CD14-positive monocyte (primary cell): Measurements from ENCODE around the gene NRP2. TPM values are rescaled to one million over a fixed set of nuclear protein-coding genes. Genes with fewer than 3 reads are reported as not detected.
A peak's percentile ranks its signal among the peaks of the same experiment; 100 is the strongest.

Experiments used
- DNase-seq, 3 donors: peaks; one replicate each; pipeline ENCODE4 v3.0.0-alpha.2; 2011 to 2022
- H2AFZ ChIP-seq: 2 replicates; pipeline ENCODE4 v1.6.0; 2012; ENCODE audit warnings: mild to moderate bottlenecking, low read depth, low read length, inconsistent platforms; ENCODE audit not compliant: insufficient read depth, poor library complexity, severe bottlenecking
- H3K27ac ChIP-seq, 2 donors: 1 replicate in 1 of 2; 2 replicates in 1 of 2; pipeline ENCODE4 v1.5.1; 2012 to 2013; ENCODE audit warnings: low read length in 2 of 2, control low read depth in 1 of 2, inconsistent platforms in 1 of 2, low read depth in 1 of 2, mild to moderate bottlenecking in 1 of 2
- H3K27me3 ChIP-seq, 2 donors: one replicate each; pipeline versions ENCODE4 v1.6.0 to v1.6.1; 2011 to 2013; ENCODE audit warnings: low read length in 2 of 2; ENCODE audit not compliant: control insufficient read depth in 2 of 2, insufficient read depth in 2 of 2
- H3K36me3 ChIP-seq, 2 donors: replicated peaks in 1 of 2; 1 replicate in 1 of 2; 2 replicates in 1 of 2; pipeline versions ENCODE4 v1.5.1 to v1.6.1; 2012 to 2013; ENCODE audit warnings: low read length in 2 of 2, control low read depth in 1 of 2, inconsistent platforms in 1 of 2, mild to moderate bottlenecking in 1 of 2; ENCODE audit not compliant: insufficient read depth in 2 of 2, control insufficient read depth in 1 of 2
- H3K4me1 ChIP-seq, 2 donors: 1 replicate in 1 of 2; 2 replicates in 1 of 2; pipeline versions ENCODE4 v1.5.1 to v1.6.1; 2012 to 2013; ENCODE audit warnings: low read length in 2 of 2, control low read depth in 1 of 2, inconsistent platforms in 1 of 2, mild to moderate bottlenecking in 1 of 2, moderate library complexity in 1 of 2; ENCODE audit not compliant: insufficient read depth in 2 of 2, control insufficient read depth in 1 of 2
- H3K4me2 ChIP-seq: replicated peaks from 2 replicates; pipeline ENCODE3; 2012; ENCODE audit warnings: low read length, moderate library complexity, mild to moderate bottlenecking; ENCODE audit not compliant: poor library complexity, severe bottlenecking; ENCODE audit errors: extremely low read depth
- H3K4me3 ChIP-seq, 3 experiments: fragments of 200-600 bp in 1 of 3; sonication (generic) in 1 of 3; replicated peaks in 1 of 3; 1 replicate in 2 of 3; 2 replicates in 1 of 3; pipeline ENCODE4 v1.5.1; 2011 to 2013; ENCODE audit warnings: low read length in 3 of 3, mild to moderate bottlenecking in 3 of 3, control low read depth in 2 of 3, low read depth in 2 of 3, inconsistent platforms in 1 of 3, moderate library complexity in 1 of 3
- H3K79me2 ChIP-seq: 2 replicates; pipeline ENCODE4 v1.6.0; 2012; ENCODE audit warnings: mild to moderate bottlenecking, control low read depth, inconsistent platforms, low read length, moderate library complexity; ENCODE audit not compliant: insufficient read depth
- H3K9ac ChIP-seq: 2 replicates; pipeline ENCODE4 v1.6.0; 2017; ENCODE audit warnings: low read length, mild to moderate bottlenecking; ENCODE audit not compliant: insufficient read depth, poor library complexity, severe bottlenecking
- H3K9me3 ChIP-seq, 2 donors: replicated peaks in 1 of 2; 1 replicate in 1 of 2; 2 replicates in 1 of 2; pipeline versions ENCODE4 v1.5.1 to v1.6.1; 2012 to 2013; ENCODE audit warnings: low read length in 2 of 2, control low read depth in 1 of 2; ENCODE audit not compliant: control insufficient read depth in 1 of 2, insufficient read depth in 1 of 2
- H4K20me1 ChIP-seq: 2 replicates; pipeline ENCODE4 v1.6.0; 2012; ENCODE audit warnings: mild to moderate bottlenecking, low read length, control low read depth, moderate library complexity; ENCODE audit not compliant: insufficient read depth
- H3K27ac Mint-ChIP-seq, 7 donors: one replicate each; pipeline ENCODE4 v1.8.0; 2020; ENCODE audit warnings: mild to moderate bottlenecking in 7 of 7, mixed read lengths in 7 of 7, moderate library complexity in 6 of 7, inconsistent platforms in 2 of 7
- H3K27me3 Mint-ChIP-seq, 3 donors: one replicate each; pipeline ENCODE4 v1.8.0; 2021 to 2022; ENCODE audit warnings: low read depth in 3 of 3, mild to moderate bottlenecking in 3 of 3, mixed read lengths in 3 of 3, moderate library complexity in 3 of 3, inconsistent platforms in 1 of 3
- H3K36me3 Mint-ChIP-seq, 2 donors: one replicate each; pipeline ENCODE4 v1.8.0; 2020; ENCODE audit warnings: mixed read lengths in 2 of 2, inconsistent platforms in 1 of 2, mild to moderate bottlenecking in 1 of 2
- H3K4me1 Mint-ChIP-seq: one replicate; pipeline ENCODE4 v1.8.0; 2020; ENCODE audit warnings: mild to moderate bottlenecking, mixed read lengths
- H3K4me3 Mint-ChIP-seq, 2 donors: one replicate each; pipeline ENCODE4 v1.8.0; 2020; ENCODE audit warnings: mild to moderate bottlenecking in 2 of 2, mixed read lengths in 2 of 2, moderate library complexity in 1 of 2
- H3K9me3 Mint-ChIP-seq, 7 donors: one replicate each; pipeline ENCODE4 v1.8.0; 2020 to 2022; ENCODE audit warnings: mixed read lengths in 7 of 7, mild to moderate bottlenecking in 6 of 7, moderate library complexity in 6 of 7, inconsistent platforms in 2 of 7
- CTCF ChIP-seq: fragments of 200-600 bp; IDR thresholded peaks from one replicate; pipeline ENCODE4 v1.8.0; 2022; ENCODE audit warnings: antibody characterized with exemption, mild to moderate bottlenecking
- WGBS: methylation state at CpG from one replicate; pipeline ENCODE4 v1.1.5; 2013; ENCODE audit warnings: missing lambda C conversion rate; ENCODE audit not compliant: insufficient coverage; 5-methylcytosine and 5-hydroxymethylcytosine counted together
- intact Hi-C, 2 donors: fragments of 100-400 bp; cut with micrococcal nuclease; formaldehyde crosslinking; loops; one replicate each; pipeline versions ENCODE4 v1.15.0 to v1.15.1; 2023
- polyA plus RNA-seq, 3 donors: library from polyadenylated mRNA; depleted of rRNA in 1 of 3; unstranded in 2 of 3; stranded (reverse) in 1 of 3; fragments of 300-500 nt in 2 of 3; fragments of >200 nt in 1 of 3; fragmentation: Illumina TruSeq in 2 of 3; gene quantifications; 1 replicate in 2 of 3; 2 replicates in 1 of 3; pipeline ENCODE4 v1.2.3, GENCODE V29; 2012 to 2021

Gene NRP2
- polyA plus RNA-seq, 3 donors, result 0.97 to 3.3 (median 1.6) TPM

- Mint-ChIP-seq H3K9me3 (peaks cover 0 to 19% (median 6%) of the 10 kb centered on the region in 7 donors), H3K27me3 (peaks cover 82 to 92% (median 84%) of the 10 kb centered on the region in 3 donors), H3K4me1 (peaks cover 41% of the 10 kb centered on the region), H3K36me3 (peaks cover 3 to 8% of the 10 kb centered on the region in 2 donors), H3K27ac (peak overlapping the region in 1 of 7 donors; percentile 83), H3K4me3 (peak overlapping the region; percentile 78 to 94)
- Histone ChIP-seq H3K27ac (no peak overlapping the region), H3K9ac (no peak overlapping the region), H3K4me2 (peak overlapping the region; percentile 64), H3K79me2 (no peaks in the 10 kb centered on the region), H4K20me1 (no peaks in the 10 kb centered on the region), H3K4me1 (peaks cover 35 to 51% of the 10 kb centered on the region in 2 donors), H3K9me3 (peaks cover 0 to 31% of the 10 kb centered on the region in 2 donors), H3K36me3 (no peaks in the 10 kb centered on the region), H2AFZ (peak overlapping the region; percentile 35), H3K27me3 (peaks cover 73 to 93% of the 10 kb centered on the region in 2 donors), H3K4me3 (peak overlapping the region in 1 of 3 experiments; percentile 58)
- intact Hi-C loops, result loop anchor here (10.0 kb wide), 1 partner anchor 49 kb away; no protein-coding TSS in a partner anchor
- DNase-seq, result peak in 1 of 3 donors; percentile 34
- no peak for TF ChIP-seq CTCF
- under 1% methylated on average over 68 of the region's 72 CpGs for WGBS
Observed at GRCh38 chr2:205685314-205686055, 3.2 kb downstream of the NRP2 start.

- Mint-ChIP-seq H3K9me3 (peaks cover 0 to 19% (median 6%) of the 10 kb centered on the region in 7 donors), H3K36me3 (peaks cover 3 to 5% of the 10 kb centered on the region in 2 donors), H3K27ac (peak overlapping the region in 1 of 7 donors; percentile 40), H3K4me3 (peak overlapping the region; percentile 78 to 92), H3K4me1 (peaks cover 41% of the 10 kb centered on the region), H3K27me3 (peaks cover 78 to 88% (median 82%) of the 10 kb centered on the region in 3 donors)
- peak overlapping the region; percentile 35 for H2AFZ ChIP-seq
- H3K4me2 ChIP-seq, result peak overlapping the region; percentile 64
- H3K27ac ChIP-seq, result no peak overlapping the region
- no peaks in the 10 kb centered on the region for H3K79me2 ChIP-seq
- H3K9ac ChIP-seq, result no peak overlapping the region
- peak overlapping the region in 2 of 3 experiments; percentile 8 to 58 for H3K4me3 ChIP-seq
- no peak for DNase-seq
- H3K27me3 ChIP-seq, result peaks cover 68 to 89% of the 10 kb centered on the region in 2 donors
- intact Hi-C loops, result loop anchor here (10.0 kb wide), 1 partner anchor 49 kb away; no protein-coding TSS in a partner anchor
- peaks cover 0 to 31% of the 10 kb centered on the region in 2 donors for H3K9me3 ChIP-seq
- under 1% methylated on average over 41 of the region's 45 CpGs for WGBS
- H3K36me3 ChIP-seq, result no peaks in the 10 kb centered on the region
- H4K20me1 ChIP-seq, result no peaks in the 10 kb centered on the region
- no peak for TF ChIP-seq CTCF
- H3K4me1 ChIP-seq, result peaks cover 35 to 51% of the 10 kb centered on the region in 2 donors
Observed at GRCh38 chr2:205686056-205686782, 3.9 kb downstream of the NRP2 start.
